Astrocyte (in vitro differentiated cells and primary cell): ENCODE data around the gene VCL. TPM values are rescaled to one million over a fixed set of nuclear protein-coding genes. Genes with fewer than 3 reads are reported as not detected.
A peak's percentile ranks its signal among the peaks of the same experiment; 100 is the strongest.

Experiments used
- DNase-seq: peaks from one replicate; pipeline ENCODE4 v3.0.0-alpha.2; 2010; ENCODE audit warnings: low read depth
- FAIRE-seq: peaks from 2 replicates; lab custom pipeline; 2011; peaks lifted over from hg19 to GRCh38; lab: Jason Lieb, UNC
- H2AFZ ChIP-seq: 2 replicates; pipeline ENCODE4 v1.6.0; 2012; ENCODE audit warnings: low read depth, low read length, inconsistent platforms
- H3K27ac ChIP-seq: 2 replicates; pipeline ENCODE4 v1.5.1; 2011; ENCODE audit warnings: low read depth, low read length, inconsistent platforms
- H3K27me3 ChIP-seq: 2 replicates; pipeline ENCODE4 v1.6.0; 2011; ENCODE audit warnings: low read length, inconsistent platforms; ENCODE audit not compliant: insufficient read depth
- H3K36me3 ChIP-seq: 2 replicates; pipeline ENCODE4 v1.5.1; 2011; ENCODE audit warnings: low read length, inconsistent platforms; ENCODE audit not compliant: insufficient read depth
- H3K4me1 ChIP-seq: 2 replicates; pipeline ENCODE4 v1.5.1; 2011; ENCODE audit warnings: low read length, inconsistent platforms; ENCODE audit not compliant: insufficient read depth
- H3K4me2 ChIP-seq: 2 replicates; pipeline ENCODE4 v1.6.0; 2012; ENCODE audit warnings: low read length, inconsistent platforms
- H3K4me3 ChIP-seq: 2 replicates; pipeline ENCODE4 v1.5.1; 2011; ENCODE audit warnings: low read depth, mild to moderate bottlenecking, low read length, inconsistent platforms; ENCODE audit not compliant: insufficient read depth
- H3K79me2 ChIP-seq: 2 replicates; pipeline ENCODE4 v1.6.0; 2012; ENCODE audit warnings: mild to moderate bottlenecking, low read length, inconsistent platforms; ENCODE audit not compliant: insufficient read depth
- H3K9ac ChIP-seq: 2 replicates; pipeline ENCODE4 v1.6.0; 2012; ENCODE audit warnings: mild to moderate bottlenecking, low read length, inconsistent platforms
- H3K9me3 ChIP-seq: 2 replicates; pipeline ENCODE4 v1.5.1; 2012; ENCODE audit warnings: low read depth, mild to moderate bottlenecking, low read length, inconsistent platforms; ENCODE audit not compliant: insufficient read depth
- H4K20me1 ChIP-seq: 2 replicates; pipeline ENCODE4 v1.6.0; 2012; ENCODE audit warnings: low read length, inconsistent platforms; ENCODE audit not compliant: insufficient read depth
- H3K27ac Mint-ChIP-seq: one replicate; pipeline ENCODE4 v1.8.0; 2021; ENCODE audit warnings: mild to moderate bottlenecking, mixed read lengths; ENCODE audit not compliant: unreplicated experiment
- H3K27me3 Mint-ChIP-seq: one replicate; pipeline ENCODE4 v1.8.0; 2021; ENCODE audit warnings: low read depth, mixed read lengths; ENCODE audit not compliant: unreplicated experiment
- H3K36me3 Mint-ChIP-seq: one replicate; pipeline ENCODE4 v1.8.0; 2021; ENCODE audit warnings: low read depth, mixed read lengths; ENCODE audit not compliant: unreplicated experiment
- H3K4me1 Mint-ChIP-seq: one replicate; pipeline ENCODE4 v1.8.0; 2021; ENCODE audit warnings: low read depth, mixed read lengths; ENCODE audit not compliant: unreplicated experiment
- H3K4me3 Mint-ChIP-seq: one replicate; pipeline ENCODE4 v1.8.0; 2021; ENCODE audit warnings: mild to moderate bottlenecking, moderate library complexity, mixed read lengths; ENCODE audit not compliant: unreplicated experiment
- H3K9me3 Mint-ChIP-seq: one replicate; pipeline ENCODE4 v1.8.0; 2021; ENCODE audit warnings: mild to moderate bottlenecking, mixed read lengths; ENCODE audit not compliant: unreplicated experiment
- EZH2 ChIP-seq: IDR thresholded peaks from 2 replicates; pipeline ENCODE4 v1.6.1; 2012; ENCODE audit warnings: mild to moderate bottlenecking, low read length, inconsistent platforms; ENCODE audit not compliant: insufficient read depth
- total RNA-seq: library from RNA; stranded (reverse); gene quantifications from 2 replicates; pipeline ENCODE4 v1.2.1, GENCODE V29; 2021
- TF ChIP-seq, protein P1 (sequence below): IDR thresholded peaks from 2 replicates; pipeline ENCODE4 v1.5.1; 2011; ENCODE audit warnings: low read depth, mild to moderate bottlenecking, inconsistent platforms, low read length, moderate library complexity; ENCODE audit not compliant: insufficient read depth

Gene VCL
- total RNA-seq, 1 donor from 2014 or later: 474 TPM

DNA sequence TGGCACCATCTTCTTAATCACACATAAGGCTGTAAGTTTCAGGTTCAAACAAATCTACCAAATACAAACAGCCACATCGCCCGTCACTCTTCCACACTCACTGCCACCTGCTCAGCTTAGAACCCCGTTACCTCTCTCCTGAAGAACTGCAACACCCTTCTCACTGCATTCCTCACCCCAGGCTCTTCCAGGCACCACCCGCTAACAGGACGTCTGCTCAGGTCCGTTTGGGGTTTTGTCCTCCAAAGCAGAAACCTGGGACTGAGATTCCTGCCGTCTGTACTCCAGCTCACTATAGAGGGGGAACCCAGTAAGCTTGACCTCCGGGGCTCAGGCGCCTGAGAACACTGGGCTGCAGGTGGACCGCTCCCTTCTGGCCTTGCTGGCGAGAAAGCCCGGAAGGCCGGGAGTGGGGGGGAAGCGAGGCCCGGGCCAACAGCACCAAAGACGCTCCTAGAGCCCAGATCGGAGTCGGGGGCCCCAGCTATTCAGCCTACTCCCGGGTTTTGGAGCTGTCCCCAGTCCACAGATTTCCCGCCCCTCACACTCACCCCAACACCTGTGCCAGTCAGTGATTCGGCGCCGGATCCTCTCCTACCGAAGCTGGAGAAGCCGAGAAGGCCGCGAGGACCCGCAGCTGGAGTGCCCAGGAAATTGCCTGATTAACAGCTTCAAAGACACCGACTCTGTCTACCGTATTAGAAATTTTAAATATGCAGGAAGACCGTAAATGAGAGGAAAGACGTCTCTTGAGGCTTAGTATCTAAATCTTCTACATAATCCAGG lies 152.5 kb downstream of the VCL start, which contains the start of gene AP3M1:
AP3M1 (minus strand) TSS at position 625 of the 786 bp plus-strand sequence. CDS start 12,449 bp downstream, outside the sequence.
- peak within 1 kb of the TSS; percentile 26 for H3K27ac Mint-ChIP-seq
- Histone ChIP-seq H3K27me3 (no peaks in the 10 kb centered on the region), H3K4me1 (peaks cover 10% of the 10 kb centered on the region), H3K4me3 (peak within 1 kb of the TSS; percentile 98), H3K36me3 (no peaks in the 10 kb centered on the region), H2AFZ (peak within 1 kb of the TSS; percentile 98), H3K27ac (peak within 1 kb of the TSS; percentile 99), H3K4me2 (peak within 1 kb of the TSS; percentile 100), H4K20me1 (peaks cover 38% of the 10 kb centered on the region), H3K9ac (peak within 1 kb of the TSS; percentile 96), H3K79me2 (peaks cover 51% of the 10 kb centered on the region), H3K9me3 (no peaks in the 10 kb centered on the region)
- H3K4me3 Mint-ChIP-seq: no peak within 1 kb of the TSS
- FAIRE-seq: no peak
- TF ChIP-seq, protein P1, sequence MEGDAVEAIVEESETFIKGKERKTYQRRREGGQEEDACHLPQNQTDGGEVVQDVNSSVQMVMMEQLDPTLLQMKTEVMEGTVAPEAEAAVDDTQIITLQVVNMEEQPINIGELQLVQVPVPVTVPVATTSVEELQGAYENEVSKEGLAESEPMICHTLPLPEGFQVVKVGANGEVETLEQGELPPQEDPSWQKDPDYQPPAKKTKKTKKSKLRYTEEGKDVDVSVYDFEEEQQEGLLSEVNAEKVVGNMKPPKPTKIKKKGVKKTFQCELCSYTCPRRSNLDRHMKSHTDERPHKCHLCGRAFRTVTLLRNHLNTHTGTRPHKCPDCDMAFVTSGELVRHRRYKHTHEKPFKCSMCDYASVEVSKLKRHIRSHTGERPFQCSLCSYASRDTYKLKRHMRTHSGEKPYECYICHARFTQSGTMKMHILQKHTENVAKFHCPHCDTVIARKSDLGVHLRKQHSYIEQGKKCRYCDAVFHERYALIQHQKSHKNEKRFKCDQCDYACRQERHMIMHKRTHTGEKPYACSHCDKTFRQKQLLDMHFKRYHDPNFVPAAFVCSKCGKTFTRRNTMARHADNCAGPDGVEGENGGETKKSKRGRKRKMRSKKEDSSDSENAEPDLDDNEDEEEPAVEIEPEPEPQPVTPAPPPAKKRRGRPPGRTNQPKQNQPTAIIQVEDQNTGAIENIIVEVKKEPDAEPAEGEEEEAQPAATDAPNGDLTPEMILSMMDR: no peak
- no peak for TF ChIP-seq EZH2
- peaks cover 13% of the 10 kb centered on the region for H3K4me1 Mint-ChIP-seq
- DNase-seq: peak; percentile 17
- peaks cover 5% of the 10 kb centered on the region for H3K36me3 Mint-ChIP-seq
- H3K9me3 Mint-ChIP-seq: no peaks in the 10 kb centered on the region
- H3K27me3 Mint-ChIP-seq: no peaks in the 10 kb centered on the region

DNA sequence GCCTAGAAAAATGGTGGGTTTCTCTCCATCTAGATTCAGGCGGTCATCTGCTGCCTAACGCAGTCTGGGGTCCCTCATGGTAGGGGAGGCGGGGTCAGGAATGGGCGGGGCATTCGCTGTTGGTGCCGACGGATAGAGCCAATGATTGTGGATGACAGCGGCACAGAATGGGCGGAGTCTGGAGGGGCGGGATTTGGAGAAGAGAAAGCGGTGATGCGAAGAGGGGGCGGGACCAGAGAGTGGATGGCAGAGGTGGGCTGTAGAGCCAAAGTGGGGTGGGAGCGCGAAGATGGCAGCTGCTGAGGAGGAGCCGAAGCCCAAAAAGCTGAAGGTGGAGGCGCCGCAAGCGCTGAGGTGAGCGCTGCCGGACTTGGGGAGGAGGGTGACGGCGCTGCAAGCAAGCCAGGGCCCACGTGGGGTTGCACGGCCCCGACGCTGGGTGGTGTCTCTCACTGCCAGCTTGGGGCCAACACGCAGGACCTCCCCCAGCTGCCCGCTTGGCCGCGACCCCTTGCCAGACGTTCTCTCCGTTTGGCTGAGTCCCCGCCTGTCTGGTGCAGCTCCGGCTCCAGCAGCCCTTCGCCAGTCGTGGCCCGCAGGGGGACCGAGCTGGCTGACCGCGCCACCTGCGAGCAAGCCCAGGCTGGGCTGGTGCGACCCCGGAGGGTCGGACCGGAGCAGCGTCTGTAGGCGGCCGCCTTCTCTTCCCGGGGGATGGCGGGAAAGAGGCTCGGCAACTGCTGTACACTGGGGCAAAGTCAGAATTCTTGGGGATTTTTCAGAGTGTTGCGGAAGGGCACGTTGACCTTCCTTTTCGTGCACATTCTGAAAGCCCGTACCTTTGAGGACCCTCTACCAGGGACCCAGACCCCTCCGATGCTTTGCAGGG lies 153.3 kb downstream of the VCL start, which contains the start of gene ADK:
ADK (plus strand) TSS at position 232 of the 889 bp plus-strand sequence; CDS start at position 290, 58 bp downstream.
- peak within 1 kb of the TSS; percentile 98 for H3K4me3 ChIP-seq
- Mint-ChIP-seq H3K27ac (peak within 1 kb of the TSS; percentile 26), H3K27me3 (no peaks in the 10 kb centered on the region), H3K4me3 (no peak within 1 kb of the TSS), H3K4me1 (peaks cover 12% of the 10 kb centered on the region), H3K9me3 (no peaks in the 10 kb centered on the region), H3K36me3 (peaks cover 5% of the 10 kb centered on the region)
- no peaks in the 10 kb centered on the region for H3K27me3 ChIP-seq
- no peak for TF ChIP-seq EZH2
- TF ChIP-seq, protein P1: peak; percentile 6
- FAIRE-seq: peak; percentile 55
- no peaks in the 10 kb centered on the region for H3K36me3 ChIP-seq
- peaks cover 29% of the 10 kb centered on the region for H4K20me1 ChIP-seq
- peak within 1 kb of the TSS; percentile 99 for H3K27ac ChIP-seq
- H3K79me2 ChIP-seq: peaks cover 49% of the 10 kb centered on the region
- peak within 1 kb of the TSS; percentile 96 for H3K9ac ChIP-seq
- peak within 1 kb of the TSS; percentile 98 for H2AFZ ChIP-seq
- no peaks in the 10 kb centered on the region for H3K9me3 ChIP-seq
- DNase-seq: peak; percentile 87
- H3K4me2 ChIP-seq: peak within 1 kb of the TSS; percentile 100
- peaks cover 7% of the 10 kb centered on the region for H3K4me1 ChIP-seq
